SK-N-SH (cell line): Measurements from ENCODE around the gene FOXR1. TPM values are rescaled to one million over a fixed set of nuclear protein-coding genes. Genes with fewer than 3 reads are reported as not detected.

Experiments used
- CTCF ChIA-PET: fragments of 300-600, 350-600 bp; formaldehyde crosslinking; extraction: SDS; loops from one replicate; lab custom pipeline; 2021; lab: Yijun Ruan, JAX
- POLR2A ChIA-PET: fragments of 350-600 bp; sonication (Branson Sonifier 250); formaldehyde crosslinking; extraction: SDS; loops from one replicate; lab custom pipeline; 2020; ENCODE audit warnings: antibody characterized with exemption, inconsistent platforms; lab: Yijun Ruan, JAX
- DNase-seq: peaks from one replicate; pipeline ENCODE4 v3.0.0; 2012
- H2AFZ ChIP-seq: fragments of 200-600 bp; sonication (generic); 2 replicates; pipeline ENCODE4 v1.8.1; 2016; ENCODE audit warnings: antibody characterized with exemption, mild to moderate bottlenecking, low read depth
- H3F3A ChIP-seq: fragments of 200-600 bp; sonication (generic); replicated peaks from 2 replicates; pipeline ENCODE3; 2016; ENCODE audit warnings: antibody characterized with exemption, mild to moderate bottlenecking; ENCODE audit not compliant: insufficient read depth
- H3K27ac ChIP-seq, 2 experiments: fragments of 200-500 bp in 1 of 2; fragments of 200-600 bp in 1 of 2; sonication (Bioruptor generic) in 1 of 2; sonication (generic), shearing (Covaris generic) in 1 of 2; 2 replicates each; pipeline versions ENCODE4 v1.5.1 to v1.6.1; 2014 to 2016; ENCODE audit warnings: low read depth in 2 of 2, inconsistent platforms in 1 of 2, low read length in 1 of 2, mild to moderate bottlenecking in 1 of 2, mixed read lengths in 1 of 2
- H3K27me3 ChIP-seq: fragments of 200-600 bp; sonication (generic), shearing (Covaris generic); 2 replicates; pipeline ENCODE4 v1.6.1; 2016; ENCODE audit warnings: mixed run types; ENCODE audit not compliant: insufficient read depth
- H3K36me3 ChIP-seq, 2 experiments: fragments of 200-500 bp in 1 of 2; fragments of 200-600 bp in 1 of 2; sonication (Bioruptor generic) in 1 of 2; sonication (generic) in 1 of 2; replicated peaks in 1 of 2; 2 replicates each; pipeline versions ENCODE3 to v1.5.1; 2014 to 2016; ENCODE audit warnings: low read length in 1 of 2, mild to moderate bottlenecking in 1 of 2; ENCODE audit not compliant: insufficient read depth in 2 of 2, control insufficient read depth in 1 of 2
- H3K4me1 ChIP-seq, 2 experiments: fragments of 200-500 bp in 1 of 2; fragments of 200-600 bp in 1 of 2; sonication (Bioruptor generic) in 1 of 2; sonication (generic), shearing (Covaris generic) in 1 of 2; 2 replicates each; pipeline versions ENCODE4 v1.5.1 to v1.6.1; 2014 to 2016; ENCODE audit warnings: low read depth in 1 of 2, low read length in 1 of 2, mixed run types in 1 of 2; ENCODE audit not compliant: insufficient read depth in 2 of 2, control insufficient read depth in 1 of 2
- H3K4me2 ChIP-seq: fragments of 200-600 bp; sonication (generic), shearing (Covaris generic); 2 replicates; pipeline ENCODE4 v1.6.1; 2017; ENCODE audit warnings: mixed run types
- H3K4me3 ChIP-seq, 2 experiments: fragments of 200-500 bp in 1 of 2; fragments of 200-600 bp in 1 of 2; sonication (Bioruptor generic) in 1 of 2; sonication (generic), shearing (Covaris generic) in 1 of 2; 2 replicates each; pipeline versions ENCODE4 v1.5.1 to v1.8.1; 2014 to 2016; ENCODE audit warnings: low read depth in 2 of 2, inconsistent platforms in 1 of 2, low read length in 1 of 2, mild to moderate bottlenecking in 1 of 2, mixed read lengths in 1 of 2, moderate library complexity in 1 of 2
- H3K79me2 ChIP-seq: fragments of 200-600 bp; sonication (generic); 2 replicates; pipeline ENCODE4 v1.8.1; 2017; ENCODE audit warnings: mild to moderate bottlenecking; ENCODE audit not compliant: insufficient read depth
- H3K9ac ChIP-seq: fragments of 200-600 bp; sonication (generic); 2 replicates; pipeline ENCODE4 v1.6.1; 2017; ENCODE audit warnings: mixed run types
- H3K9me2 ChIP-seq: fragments of 200-600 bp; sonication (generic); 2 replicates; pipeline ENCODE4 v1.6.1; 2017; ENCODE audit warnings: mixed run types
- H3K9me3 ChIP-seq: fragments of 200-600 bp; sonication (generic); 2 replicates; pipeline ENCODE4 v1.6.1; 2017; ENCODE audit warnings: mixed run types, mild to moderate bottlenecking, moderate library complexity
- H4K20me1 ChIP-seq: fragments of 200-600 bp; sonication (generic); 2 replicates; pipeline ENCODE4 v1.6.1; 2017; ENCODE audit warnings: mild to moderate bottlenecking, mixed run types; ENCODE audit not compliant: insufficient read depth
- ELF1 ChIP-seq: IDR thresholded peaks from 2 replicates; pipeline ENCODE4 v1.4.0; 2012
- FOSL2 ChIP-seq: IDR thresholded peaks from 2 replicates; pipeline ENCODE4 v1.4.0; 2012; ENCODE audit warnings: low read depth, mild to moderate bottlenecking, moderate library complexity, borderline replicate concordance
- MAX ChIP-seq: IDR thresholded peaks from 2 replicates; pipeline ENCODE4 v1.4.0; 2012; ENCODE audit warnings: low read depth
- MEF2A ChIP-seq: IDR thresholded peaks from 2 replicates; pipeline ENCODE4 v1.4.0; 2012; ENCODE audit warnings: low read depth, borderline replicate concordance
- POLR2AphosphoS5 ChIP-seq: IDR thresholded peaks from 2 replicates; pipeline ENCODE4 v1.6.1; 2012; ENCODE audit warnings: low read depth, low read length
- REST ChIP-seq: IDR thresholded peaks from 2 replicates; pipeline ENCODE4 v1.6.1; 2012; ENCODE audit warnings: mild to moderate bottlenecking, low read depth, low read length, moderate library complexity
- SMC3 ChIP-seq: IDR thresholded peaks from 2 replicates; pipeline ENCODE4 v1.6.1; 2012; ENCODE audit warnings: low read depth, low read length, improper control_type of control experiment
- USF1 ChIP-seq: IDR thresholded peaks from 2 replicates; pipeline ENCODE4 v1.4.0; 2012; ENCODE audit warnings: low read depth, borderline replicate concordance
- WGBS: methylation state at CpG from one replicate; pipeline ENCODE4 v1.1.6; 2017; ENCODE audit warnings: low lambda C conversion rate; 5-methylcytosine and 5-hydroxymethylcytosine counted together
- polyA plus RNA-seq, 3 experiments: library from polyadenylated mRNA; depleted of rRNA; stranded (reverse); fragments of >200 nt; gene quantifications; 2 replicates each; pipeline ENCODE4 v1.2.3, GENCODE V29; 2012

Gene FOXR1
- polyA plus RNA-seq, 1 of the 3 experiments (the other 2 are of a cell fraction), result not detected

GRCh38 chr11:119011476-119012053 is 40.0 kb downstream of the FOXR1 start:
- Histone ChIP-seq H3K27me3 (no peaks in the 10 kb centered on the region), H3K4me2 (no peak overlapping the region), H3K9ac (no peak overlapping the region), H3K4me3 (no peak overlapping the region), H3K79me2 (peaks cover 29% of the 10 kb centered on the region), H3K27ac (peak overlapping the region; percentile 4 to 23; a peak in 2 of 4 replicates), H2AFZ (no peak overlapping the region), H3K36me3 (peaks cover 46 to 54% of the 10 kb centered on the region in 2 experiments), H3K9me3 (no peaks in the 10 kb centered on the region), H4K20me1 (peaks cover 11% of the 10 kb centered on the region), H3K9me2 (no peaks in the 10 kb centered on the region), H3F3A (peaks cover 47% of the 10 kb centered on the region), H3K4me1 (peaks cover 7 to 9% of the 10 kb centered on the region in 2 experiments; a peak in 2 of 4 replicates)
- 93% methylated on average over 6 of the region's 6 CpGs for WGBS
- ChIA-PET POLR2A (no interaction called here), CTCF (interaction anchor here (0.8 kb wide), 1 partner anchor 14 kb away, joined by 3 read pairs; the partner anchor contains the start of gene CENATAC)
- DNase-seq, result no peak
- TF ChIP-seq POLR2AphosphoS5, result no peak
- no peak for TF ChIP-seq FOSL2

- 83% methylated on average over 3 of the region's 3 CpGs for WGBS
- Histone ChIP-seq H2AFZ (no peak overlapping the region), H3K4me3 (no peak overlapping the region), H3K4me2 (no peak overlapping the region), H3K9me3 (no peaks in the 10 kb centered on the region), H3K79me2 (peaks cover 41% of the 10 kb centered on the region), H3K9me2 (no peaks in the 10 kb centered on the region), H3K9ac (no peak overlapping the region), H3F3A (peaks cover 49% of the 10 kb centered on the region), H3K27me3 (no peaks in the 10 kb centered on the region), H4K20me1 (peaks cover 11% of the 10 kb centered on the region), H3K27ac (no peak overlapping the region; a peak in 1 of 4 replicates)
- POLR2A ChIA-PET, result interaction anchor here (0.9 to 1.5 kb wide), 2 partner anchors 10 to 11 kb away, joined by 3 to 4 read pairs; no protein-coding TSS in a partner anchor
- CTCF ChIA-PET, result interaction anchor here (0.8 to 2.0 kb wide), 2 partner anchors 8 to 15 kb away, joined by 3 to 4 read pairs; partner anchors contain the start of gene CENATAC
- no peak for DNase-seq
- TF ChIP-seq MAX (no peak), POLR2AphosphoS5 (peak; percentile 37), ELF1 (no peak), MEF2A (no peak), REST (no peak), USF1 (no peak), SMC3 (no peak)
- TF ChIP-seq, all 33 proteins: peak for 1
- peaks cover 12 to 13% of the 10 kb centered on the region in 2 experiments; a peak in 3 of 4 replicates for H3K4me1 ChIP-seq
- peaks cover 52 to 53% of the 10 kb centered on the region in 2 experiments for H3K36me3 ChIP-seq
Observed at GRCh38 chr11:119012629-119013170, 41.1 kb downstream of the FOXR1 start.
